Skeletal muscle tissue (tissue), 4 donors: ENCODE results near the gene GFER. TPM values are rescaled to one million over a fixed set of nuclear protein-coding genes. Genes with fewer than 3 reads are reported as not detected.

Source experiments
- H3K27ac ChIP-seq: one replicate; pipeline ENCODE4 v1.7.0; 2013; ENCODE audit warnings: mild to moderate bottlenecking, low read depth, low read length, inconsistent platforms
- H3K27me3 ChIP-seq, 3 donors: one replicate each; pipeline ENCODE4 v1.7.0; 2013; ENCODE audit warnings: low read length in 3 of 3; ENCODE audit not compliant: control insufficient read depth in 3 of 3, insufficient read depth in 3 of 3
- H3K36me3 ChIP-seq, 3 donors: one replicate each; pipeline ENCODE4 v1.7.0; 2013; ENCODE audit warnings: low read length in 3 of 3; ENCODE audit not compliant: control insufficient read depth in 3 of 3, insufficient read depth in 3 of 3
- H3K4me1 ChIP-seq, 3 donors: one replicate each; pipeline ENCODE4 v1.7.0; 2013; ENCODE audit warnings: low read length in 3 of 3, mild to moderate bottlenecking in 3 of 3; ENCODE audit not compliant: control insufficient read depth in 3 of 3, insufficient read depth in 3 of 3
- H3K4me3 ChIP-seq, 3 donors: one replicate each; pipeline ENCODE4 v1.7.0; 2013; ENCODE audit warnings: low read length in 3 of 3
- H3K9ac ChIP-seq, 3 donors: one replicate each; pipeline ENCODE4 v1.7.0; 2013; ENCODE audit warnings: low read length in 3 of 3, mild to moderate bottlenecking in 3 of 3, moderate library complexity in 2 of 3, low read depth in 1 of 3
- H3K9me3 ChIP-seq, 3 donors: one replicate each; pipeline ENCODE4 v1.7.0; 2013; ENCODE audit warnings: low read length in 3 of 3; ENCODE audit not compliant: control insufficient read depth in 3 of 3
- total RNA-seq: library from RNA; depleted of rRNA; stranded (reverse); fragments of >200 nt; gene quantifications from one replicate; pipeline ENCODE4 v1.2.3, GENCODE V29; 2014
- donor health status: Osteomylitis.

Gene GFER
- total RNA-seq, 1 donor from 2014 or later: 4.7 TPM

- Histone ChIP-seq H3K36me3 (peaks cover 39 to 46% (median 45%) of the 10 kb centered on the region in 3 donors), H3K4me3 (no peak overlapping the region), H3K27me3 (peaks cover 0 to 16% (median 8%) of the 10 kb centered on the region in 3 donors), H3K27ac (no peak overlapping the region), H3K9me3 (no peaks in the 10 kb centered on the region), H3K4me1 (peaks cover 14 to 26% (median 20%) of the 10 kb centered on the region in 3 donors), H3K9ac (no peak overlapping the region)
Observed at GRCh38 chr16:1974157-1975070, 9.6 kb upstream of the GFER start.

DNA sequence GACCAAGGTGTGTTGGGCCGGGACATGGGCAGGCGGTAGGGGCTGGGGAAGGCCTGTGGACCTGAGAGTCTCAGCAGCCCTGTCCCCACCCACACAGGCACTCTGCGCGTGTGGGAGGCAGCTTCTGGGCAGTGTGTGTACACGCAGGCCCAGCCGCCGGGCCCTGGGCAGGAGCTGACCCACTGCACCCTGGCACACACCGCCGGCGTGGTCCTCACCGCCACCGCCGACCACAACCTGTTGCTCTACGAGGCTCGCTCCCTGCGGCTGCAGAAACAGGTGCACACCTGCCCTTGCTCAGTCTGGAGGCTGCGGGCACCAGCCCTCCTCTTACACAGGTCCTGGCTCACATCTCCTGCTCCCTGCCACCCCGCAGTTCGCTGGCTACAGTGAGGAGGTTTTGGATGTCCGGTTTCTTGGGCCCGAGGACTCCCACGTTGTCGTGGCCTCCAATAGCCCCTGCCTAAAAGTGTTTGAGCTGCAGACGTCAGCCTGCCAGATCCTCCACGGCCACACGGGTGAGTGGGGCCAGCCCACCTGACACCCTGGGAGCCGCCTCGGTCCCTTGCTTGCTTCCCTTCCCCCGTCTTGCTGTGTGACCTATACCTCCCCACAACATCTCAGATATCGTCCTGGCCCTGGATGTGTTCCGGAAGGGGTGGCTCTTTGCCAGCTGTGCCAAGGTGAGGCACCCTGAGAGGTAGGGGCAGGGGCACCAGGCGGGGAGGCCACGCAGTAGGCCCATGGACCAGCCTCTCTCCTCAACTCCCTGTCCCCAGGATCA, 8.4 kb upstream of the GFER start:
- H3K4me3 ChIP-seq: no peak overlapping the region
- no peak overlapping the region for H3K9ac ChIP-seq
- no peaks in the 10 kb centered on the region for H3K9me3 ChIP-seq
- H3K4me1 ChIP-seq: peaks cover 19 to 33% (median 29%) of the 10 kb centered on the region in 3 donors
- no peak overlapping the region for H3K27ac ChIP-seq
- H3K27me3 ChIP-seq: peaks cover 3 to 20% (median 16%) of the 10 kb centered on the region in 3 donors
- peaks cover 39 to 46% (median 45%) of the 10 kb centered on the region in 3 donors for H3K36me3 ChIP-seq

DNA sequence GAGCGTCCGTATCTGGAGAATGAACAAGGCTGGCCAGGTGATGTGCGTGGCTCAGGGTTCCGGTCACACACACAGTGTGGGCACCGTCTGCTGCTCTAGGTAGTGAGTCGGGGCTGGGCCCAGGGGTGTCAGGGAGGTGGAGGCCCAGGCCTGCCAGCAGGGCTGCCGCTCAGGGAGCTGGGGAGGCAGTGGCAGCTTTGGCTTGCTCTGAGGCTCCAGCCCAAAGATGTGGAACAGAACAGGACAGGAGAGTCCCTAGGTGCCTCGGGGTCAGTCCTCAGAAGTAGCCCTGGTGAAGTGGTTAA, 7.8 kb upstream of the GFER start:
- Histone ChIP-seq H3K36me3 (peaks cover 39 to 46% (median 45%) of the 10 kb centered on the region in 3 donors), H3K9me3 (no peaks in the 10 kb centered on the region), H3K9ac (no peak overlapping the region), H3K4me3 (no peak overlapping the region), H3K27me3 (peaks cover 5 to 20% (median 20%) of the 10 kb centered on the region in 3 donors), H3K4me1 (peaks cover 14 to 34% (median 27%) of the 10 kb centered on the region in 3 donors), H3K27ac (no peak overlapping the region)

- peaks cover 17 to 40% (median 30%) of the 10 kb centered on the region in 3 donors for H3K4me1 ChIP-seq
- no peak overlapping the region for H3K9ac ChIP-seq
- H3K4me3 ChIP-seq: no peak overlapping the region
- peaks cover 5 to 22% (median 20%) of the 10 kb centered on the region in 3 donors for H3K27me3 ChIP-seq
- H3K27ac ChIP-seq: no peak overlapping the region
- H3K36me3 ChIP-seq: peaks cover 39 to 46% (median 45%) of the 10 kb centered on the region in 3 donors
- no peaks in the 10 kb centered on the region for H3K9me3 ChIP-seq
Observed at GRCh38 chr16:1976951-1977874, 6.8 kb upstream of the GFER start.

DNA sequence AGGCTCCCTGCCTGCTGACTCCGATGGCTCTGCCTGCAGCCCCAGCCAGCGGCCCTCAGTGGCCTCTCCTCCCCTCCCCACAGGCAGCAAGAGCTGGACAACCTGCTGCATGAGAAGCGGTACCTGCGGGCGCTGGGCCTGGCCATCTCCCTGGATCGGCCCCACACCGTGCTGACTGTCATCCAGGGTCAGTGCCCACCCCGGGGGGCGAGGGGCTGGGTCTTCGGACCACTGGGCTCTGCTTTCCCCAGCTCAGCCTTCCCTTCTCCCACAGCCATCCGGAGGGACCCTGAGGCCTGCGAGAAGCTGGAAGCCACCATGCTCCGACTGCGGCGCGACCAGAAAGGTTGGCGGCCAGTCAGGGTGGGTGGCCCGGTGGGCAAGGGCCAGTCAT, 6.1 kb upstream of the GFER start:
- Histone ChIP-seq H3K27me3 (peaks cover 5 to 23% (median 20%) of the 10 kb centered on the region in 3 donors), H3K4me3 (no peak overlapping the region), H3K27ac (no peak overlapping the region), H3K9ac (no peak overlapping the region), H3K9me3 (no peaks in the 10 kb centered on the region), H3K36me3 (peaks cover 39 to 46% (median 45%) of the 10 kb centered on the region in 3 donors), H3K4me1 (peaks cover 13 to 38% (median 26%) of the 10 kb centered on the region in 3 donors)

DNA sequence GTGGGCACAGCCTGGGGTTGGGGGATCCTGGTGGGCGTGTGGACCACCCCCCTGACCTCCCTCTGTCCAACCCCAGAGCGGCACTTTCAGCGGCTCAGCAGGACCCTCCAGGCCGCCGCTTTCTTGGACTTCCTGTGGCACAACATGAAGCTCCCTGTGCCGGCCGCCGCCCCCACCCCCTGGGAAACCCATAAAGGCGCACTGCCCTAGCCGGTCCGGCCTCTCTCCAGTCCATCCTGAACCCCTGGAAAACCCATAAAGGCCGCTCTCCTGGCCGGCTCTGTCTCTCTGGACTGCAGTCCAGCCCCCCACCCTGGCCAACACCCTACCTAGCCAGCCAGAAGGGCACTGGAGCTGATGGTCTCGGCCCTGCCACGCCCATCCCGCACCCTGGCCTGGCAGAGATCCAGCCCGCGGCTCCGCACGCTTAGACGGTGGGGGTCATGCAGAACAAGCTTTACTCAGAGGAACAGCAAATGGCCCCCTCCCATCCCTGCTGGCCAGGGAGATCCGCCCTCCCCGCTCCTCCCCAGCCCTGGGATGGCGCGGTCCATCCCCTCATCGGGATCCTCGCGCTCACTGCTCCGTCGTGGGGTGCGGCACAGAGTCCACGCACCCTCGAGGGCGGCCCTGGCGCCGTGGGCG, 5.4 kb upstream of the GFER start:
- no peak overlapping the region for H3K4me3 ChIP-seq
- no peaks in the 10 kb centered on the region for H3K9me3 ChIP-seq
- peaks cover 39 to 46% (median 45%) of the 10 kb centered on the region in 3 donors for H3K36me3 ChIP-seq
- H3K4me1 ChIP-seq: peaks cover 17 to 37% (median 25%) of the 10 kb centered on the region in 3 donors
- peaks cover 5 to 23% (median 20%) of the 10 kb centered on the region in 3 donors for H3K27me3 ChIP-seq
- H3K27ac ChIP-seq: no peak overlapping the region
- H3K9ac ChIP-seq: no peak overlapping the region

GRCh38 chr16:1979271-1980029, 4.5 kb upstream of the GFER start:
- no peak overlapping the region for H3K9ac ChIP-seq
- peaks cover 37 to 41% (median 40%) of the 10 kb centered on the region in 3 donors for H3K36me3 ChIP-seq
- H3K4me1 ChIP-seq: peaks cover 18 to 37% (median 26%) of the 10 kb centered on the region in 3 donors
- H3K27me3 ChIP-seq: peaks cover 5 to 23% (median 20%) of the 10 kb centered on the region in 3 donors
- H3K27ac ChIP-seq: no peak overlapping the region
- no peak overlapping the region for H3K4me3 ChIP-seq
- H3K9me3 ChIP-seq: no peaks in the 10 kb centered on the region

DNA sequence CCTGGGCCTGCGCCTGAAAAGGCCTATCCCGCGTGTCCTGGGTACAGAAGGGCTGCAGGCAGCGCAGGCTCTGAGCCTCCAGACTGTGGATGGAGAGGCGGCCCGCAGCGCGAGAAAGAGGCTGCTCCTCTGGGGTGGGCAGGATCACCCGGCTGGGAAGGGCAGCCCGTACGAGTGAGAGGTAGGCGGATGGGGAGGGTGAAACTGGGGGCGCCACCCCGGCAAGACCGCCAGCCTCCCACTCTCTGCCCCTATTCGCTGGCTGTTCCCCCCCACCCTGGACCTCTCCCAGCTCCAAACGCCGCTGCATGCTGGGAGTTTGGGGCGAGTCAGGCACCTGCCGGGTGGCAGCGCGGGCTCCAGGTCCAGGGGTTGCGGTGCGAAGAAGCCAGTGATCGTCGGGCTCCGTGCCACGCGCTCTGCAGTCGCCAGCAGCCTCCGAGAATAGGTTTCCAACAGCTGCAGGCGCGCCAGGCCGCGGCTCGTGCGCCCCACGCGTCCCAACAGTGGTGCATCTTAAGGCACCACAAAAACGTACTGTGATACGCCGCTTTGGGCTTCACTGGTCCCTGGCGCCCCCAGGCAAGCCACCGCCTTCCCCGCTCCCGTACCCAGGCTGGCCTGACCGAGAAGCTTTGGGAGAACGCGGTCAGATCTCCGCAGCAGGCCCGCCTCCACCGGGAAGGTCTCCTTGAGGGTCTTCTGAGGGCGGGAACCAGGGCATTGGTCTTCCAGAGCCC, 3.8 kb upstream of the GFER start:
- Histone ChIP-seq H3K27me3 (peaks cover 5 to 20% (median 17%) of the 10 kb centered on the region in 3 donors), H3K36me3 (peaks cover 30 to 34% (median 34%) of the 10 kb centered on the region in 3 donors), H3K4me1 (peaks cover 25 to 45% (median 33%) of the 10 kb centered on the region in 3 donors), H3K27ac (no peak overlapping the region), H3K9ac (peak overlapping the region in 1 of 3 donors; percentile 33), H3K4me3 (no peak overlapping the region), H3K9me3 (no peaks in the 10 kb centered on the region)
